GM23338 (cell line): ENCODE results near the gene C2orf72. TPM values are rescaled to one million over a fixed set of nuclear protein-coding genes. Genes with fewer than 3 reads are reported as not detected.

ENCODE experiments used
- ATAC-seq: fragments of 200-7000 bp; cut with Tn5 transposase; 3 replicates; pipeline ENCODE4 v1.9.1; 2020
- DNase-seq: peaks from one replicate; pipeline ENCODE4 v3.0.0-alpha.2; 2015; ENCODE audit warnings: low spot score
- H2AFZ ChIP-seq: fragments of 200-600 bp; sonication (generic); 2 replicates; pipeline ENCODE4 v1.8.0; 2016; ENCODE audit warnings: antibody characterized with exemption, mild to moderate bottlenecking, moderate library complexity
- H3F3A ChIP-seq: fragments of 200-600 bp; sonication (generic); replicated peaks from 2 replicates; pipeline ENCODE4 v1.8.0; 2017; ENCODE audit warnings: antibody characterized with exemption, mixed run types, low read depth
- H3K27ac ChIP-seq: fragments of 200-600 bp; sonication (generic); 2 replicates; pipeline ENCODE4 v1.6.1; 2016; ENCODE audit warnings: low read depth
- H3K27me3 ChIP-seq: fragments of 200-600 bp; sonication (generic); 2 replicates; pipeline ENCODE4 v1.8.0; 2016; ENCODE audit warnings: mild to moderate bottlenecking, mixed run types, moderate library complexity; ENCODE audit not compliant: insufficient read depth
- H3K36me3 ChIP-seq: fragments of 200-600 bp; sonication (generic); 2 replicates; pipeline ENCODE4 v1.8.0; 2016; ENCODE audit warnings: mild to moderate bottlenecking; ENCODE audit not compliant: insufficient read depth
- H3K4me1 ChIP-seq: fragments of 200-600 bp; sonication (generic); 2 replicates; pipeline ENCODE4 v1.8.0; 2016; ENCODE audit warnings: mild to moderate bottlenecking, moderate library complexity; ENCODE audit not compliant: insufficient read depth
- H3K4me2 ChIP-seq: fragments of 200-600 bp; sonication (generic); 2 replicates; pipeline ENCODE4 v1.7.1; 2017; ENCODE audit warnings: mixed run types
- H3K4me3 ChIP-seq: fragments of 200-600 bp; sonication (generic); 2 replicates; pipeline ENCODE4 v1.6.1; 2016; ENCODE audit warnings: mixed run types
- H3K79me2 ChIP-seq: fragments of 200-600 bp; sonication (generic); replicated peaks from 2 replicates; pipeline ENCODE4 v1.8.0; 2017; ENCODE audit warnings: mild to moderate bottlenecking; ENCODE audit not compliant: insufficient read depth
- H3K9me2 ChIP-seq: fragments of 200-600 bp; sonication (generic); 2 replicates; pipeline ENCODE4 v1.8.0; 2017; ENCODE audit not compliant: insufficient read depth
- H4K20me1 ChIP-seq: fragments of 200-600 bp; sonication (generic); replicated peaks from 2 replicates; pipeline ENCODE4 v1.8.0; 2017; ENCODE audit warnings: mild to moderate bottlenecking; ENCODE audit not compliant: insufficient read depth
- H3K27ac Mint-ChIP-seq: 2 replicates; pipeline ENCODE4 v1.8.0; 2020; ENCODE audit warnings: inconsistent platforms, mild to moderate bottlenecking, moderate library complexity, mixed read lengths
- H3K27me3 Mint-ChIP-seq: 3 replicates; pipeline ENCODE4 v1.8.0; 2022; ENCODE audit warnings: low read depth, mild to moderate bottlenecking, moderate library complexity, mixed read lengths, inconsistent platforms; ENCODE audit not compliant: insufficient read depth, poor library complexity
- H3K36me3 Mint-ChIP-seq: 3 replicates; pipeline ENCODE4 v1.8.0; 2021; ENCODE audit warnings: low read depth, mild to moderate bottlenecking, inconsistent platforms, moderate library complexity, mixed read lengths
- H3K4me1 Mint-ChIP-seq: 3 replicates; pipeline ENCODE4 v1.8.0; 2020; ENCODE audit warnings: mild to moderate bottlenecking, inconsistent platforms, mixed read lengths
- H3K4me3 Mint-ChIP-seq: 3 replicates; pipeline ENCODE4 v1.8.0; 2021; ENCODE audit warnings: moderate library complexity, mild to moderate bottlenecking, inconsistent platforms, mixed read lengths
- H3K9me3 Mint-ChIP-seq: 3 replicates; pipeline ENCODE4 v1.8.0; 2020; ENCODE audit warnings: moderate library complexity, mild to moderate bottlenecking, inconsistent platforms, mixed read lengths
- CREB1 ChIP-seq: fragments of 250-450 bp; sonication (Bioruptor Pico); IDR thresholded peaks from 2 replicates; pipeline ENCODE4 v1.5.0; 2020; ENCODE audit warnings: low read depth, mild to moderate bottlenecking, moderate library complexity
- EZH2 ChIP-seq: fragments of 200-600 bp; sonication (generic); IDR thresholded peaks from one replicate; pipeline ENCODE4 v1.8.0; 2017; ENCODE audit warnings: antibody characterized with exemption, mild to moderate bottlenecking, low read depth; ENCODE audit not compliant: unreplicated experiment
- EZH2phosphoT487 ChIP-seq: fragments of 200-600 bp; sonication (generic); IDR thresholded peaks from one replicate; pipeline ENCODE4 v1.8.1; 2018; ENCODE audit warnings: antibody characterized with exemption; ENCODE audit not compliant: unreplicated experiment
- JUNB ChIP-seq: IDR thresholded peaks from one replicate; pipeline ENCODE4 v1.6.1; 2016; ENCODE audit warnings: antibody characterized with exemption; ENCODE audit not compliant: unreplicated experiment
- NANOG ChIP-seq: IDR thresholded peaks from 2 replicates; pipeline ENCODE4 v1.6.1; 2016; ENCODE audit warnings: antibody characterized with exemption, borderline replicate concordance
- POLR2AphosphoS5 ChIP-seq: IDR thresholded peaks from 2 replicates; pipeline ENCODE4 v1.6.1; 2016; ENCODE audit warnings: antibody characterized with exemption, low read depth
- STAT1 ChIP-seq: IDR thresholded peaks from one replicate; pipeline ENCODE4 v1.6.1; 2016; ENCODE audit warnings: antibody characterized with exemption; ENCODE audit not compliant: unreplicated experiment
- ZNF114 ChIP-seq: fragments of 250-450 bp; sonication (Bioruptor Pico); IDR thresholded peaks from 2 replicates; pipeline ENCODE4 v1.5.0; 2020; ENCODE audit warnings: mild to moderate bottlenecking, moderate library complexity
- ZNF331 ChIP-seq: fragments of 250-450 bp; sonication (Bioruptor Pico); IDR thresholded peaks from 2 replicates; pipeline ENCODE4 v1.5.0; 2020; ENCODE audit warnings: low read depth, mild to moderate bottlenecking, moderate library complexity
- polyA plus RNA-seq: library from polyadenylated mRNA; unstranded; fragments of >200 nt; fragmentation: Nextera tagmentation; extraction: Ambion mirVana; gene quantifications from 2 replicates; pipeline ENCODE4 v1.2.1, GENCODE V29; 2016
- total RNA-seq: library from RNA; depleted of rRNA; stranded (reverse); fragments of >200 nt; shearing (Covaris generic); gene quantifications from 2 replicates; pipeline ENCODE4 v1.2.3, GENCODE V29; 2014
- TF ChIP-seq, protein P1 (sequence below), 2 experiments: fragments of 200-600 bp in 1 of 2; sonication (generic) in 1 of 2; conservative IDR thresholded peaks; 2 replicates each; pipeline versions ENCODE4 v1.5.1 to v1.6.1; 2016 to 2017; ENCODE audit warnings: antibody characterized with exemption in 2 of 2, low read depth in 2 of 2, mild to moderate bottlenecking in 2 of 2, moderate library complexity in 1 of 2
- TF ChIP-seq, protein P2 (sequence below): fragments of 250-450 bp; sonication (Bioruptor Pico); IDR thresholded peaks from 2 replicates; pipeline ENCODE4 v1.5.0; 2020; ENCODE audit warnings: mild to moderate bottlenecking, moderate library complexity
- TF ChIP-seq, protein P3 (sequence below): IDR thresholded peaks from one replicate; pipeline ENCODE4 v1.6.1; 2018; ENCODE audit warnings: antibody characterized with exemption; ENCODE audit not compliant: unreplicated experiment

C2orf72 gene
- total and polyA plus RNA-seq, 2 experiments from 2014 or later: 0.37 to 1.4 TPM

DNA sequence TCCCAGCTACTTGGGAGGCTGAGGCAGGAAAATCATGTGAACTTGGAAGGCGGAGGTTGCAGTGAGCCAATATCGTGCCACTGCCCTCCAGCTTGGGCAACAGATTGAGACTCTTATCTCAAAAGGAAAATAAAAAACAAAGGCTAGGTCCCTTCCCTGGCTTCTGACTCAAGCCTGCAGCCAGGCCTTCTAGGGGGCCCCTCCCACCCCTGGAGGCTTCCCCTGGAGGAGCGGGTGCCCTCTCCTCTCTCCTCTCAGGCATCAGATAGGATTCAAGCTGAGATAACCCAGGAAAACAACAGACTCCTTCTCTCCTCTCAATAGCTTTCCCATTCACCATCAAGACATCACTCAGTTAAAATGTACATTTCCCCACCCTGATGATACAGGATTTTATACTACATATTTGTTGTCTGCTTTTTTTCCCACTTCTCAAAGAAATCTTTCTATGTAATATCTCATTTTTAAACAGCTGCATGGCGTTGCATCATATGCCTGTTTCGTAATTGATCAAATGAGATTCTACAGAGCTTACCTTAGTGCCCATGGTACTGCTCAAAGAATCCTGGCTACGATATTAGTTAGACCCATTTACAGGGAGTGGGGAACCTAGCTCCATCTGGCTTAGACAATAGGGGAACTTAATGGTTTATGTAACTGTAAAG is 20.6 kb upstream of the C2orf72 start:
- H3K79me2 ChIP-seq: no peaks in the 10 kb centered on the region
- H4K20me1 ChIP-seq: no peaks in the 10 kb centered on the region
- H3K36me3 ChIP-seq: no peaks in the 10 kb centered on the region
- ATAC-seq (no peak), DNase-seq (no peak)
- no peak overlapping the region for H3K4me3 ChIP-seq
- TF ChIP-seq, protein P1, sequence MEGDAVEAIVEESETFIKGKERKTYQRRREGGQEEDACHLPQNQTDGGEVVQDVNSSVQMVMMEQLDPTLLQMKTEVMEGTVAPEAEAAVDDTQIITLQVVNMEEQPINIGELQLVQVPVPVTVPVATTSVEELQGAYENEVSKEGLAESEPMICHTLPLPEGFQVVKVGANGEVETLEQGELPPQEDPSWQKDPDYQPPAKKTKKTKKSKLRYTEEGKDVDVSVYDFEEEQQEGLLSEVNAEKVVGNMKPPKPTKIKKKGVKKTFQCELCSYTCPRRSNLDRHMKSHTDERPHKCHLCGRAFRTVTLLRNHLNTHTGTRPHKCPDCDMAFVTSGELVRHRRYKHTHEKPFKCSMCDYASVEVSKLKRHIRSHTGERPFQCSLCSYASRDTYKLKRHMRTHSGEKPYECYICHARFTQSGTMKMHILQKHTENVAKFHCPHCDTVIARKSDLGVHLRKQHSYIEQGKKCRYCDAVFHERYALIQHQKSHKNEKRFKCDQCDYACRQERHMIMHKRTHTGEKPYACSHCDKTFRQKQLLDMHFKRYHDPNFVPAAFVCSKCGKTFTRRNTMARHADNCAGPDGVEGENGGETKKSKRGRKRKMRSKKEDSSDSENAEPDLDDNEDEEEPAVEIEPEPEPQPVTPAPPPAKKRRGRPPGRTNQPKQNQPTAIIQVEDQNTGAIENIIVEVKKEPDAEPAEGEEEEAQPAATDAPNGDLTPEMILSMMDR (conservative IDR thresholded peaks at IDR 0.05; ENCODE audit: low read depth in 2 of 2): no peak
- TF ChIP-seq POLR2AphosphoS5: no peak
- no peak for TF ChIP-seq JUNB
- TF ChIP-seq NANOG: no peak
- no peak for TF ChIP-seq EZH2
- TF ChIP-seq, protein P2, sequence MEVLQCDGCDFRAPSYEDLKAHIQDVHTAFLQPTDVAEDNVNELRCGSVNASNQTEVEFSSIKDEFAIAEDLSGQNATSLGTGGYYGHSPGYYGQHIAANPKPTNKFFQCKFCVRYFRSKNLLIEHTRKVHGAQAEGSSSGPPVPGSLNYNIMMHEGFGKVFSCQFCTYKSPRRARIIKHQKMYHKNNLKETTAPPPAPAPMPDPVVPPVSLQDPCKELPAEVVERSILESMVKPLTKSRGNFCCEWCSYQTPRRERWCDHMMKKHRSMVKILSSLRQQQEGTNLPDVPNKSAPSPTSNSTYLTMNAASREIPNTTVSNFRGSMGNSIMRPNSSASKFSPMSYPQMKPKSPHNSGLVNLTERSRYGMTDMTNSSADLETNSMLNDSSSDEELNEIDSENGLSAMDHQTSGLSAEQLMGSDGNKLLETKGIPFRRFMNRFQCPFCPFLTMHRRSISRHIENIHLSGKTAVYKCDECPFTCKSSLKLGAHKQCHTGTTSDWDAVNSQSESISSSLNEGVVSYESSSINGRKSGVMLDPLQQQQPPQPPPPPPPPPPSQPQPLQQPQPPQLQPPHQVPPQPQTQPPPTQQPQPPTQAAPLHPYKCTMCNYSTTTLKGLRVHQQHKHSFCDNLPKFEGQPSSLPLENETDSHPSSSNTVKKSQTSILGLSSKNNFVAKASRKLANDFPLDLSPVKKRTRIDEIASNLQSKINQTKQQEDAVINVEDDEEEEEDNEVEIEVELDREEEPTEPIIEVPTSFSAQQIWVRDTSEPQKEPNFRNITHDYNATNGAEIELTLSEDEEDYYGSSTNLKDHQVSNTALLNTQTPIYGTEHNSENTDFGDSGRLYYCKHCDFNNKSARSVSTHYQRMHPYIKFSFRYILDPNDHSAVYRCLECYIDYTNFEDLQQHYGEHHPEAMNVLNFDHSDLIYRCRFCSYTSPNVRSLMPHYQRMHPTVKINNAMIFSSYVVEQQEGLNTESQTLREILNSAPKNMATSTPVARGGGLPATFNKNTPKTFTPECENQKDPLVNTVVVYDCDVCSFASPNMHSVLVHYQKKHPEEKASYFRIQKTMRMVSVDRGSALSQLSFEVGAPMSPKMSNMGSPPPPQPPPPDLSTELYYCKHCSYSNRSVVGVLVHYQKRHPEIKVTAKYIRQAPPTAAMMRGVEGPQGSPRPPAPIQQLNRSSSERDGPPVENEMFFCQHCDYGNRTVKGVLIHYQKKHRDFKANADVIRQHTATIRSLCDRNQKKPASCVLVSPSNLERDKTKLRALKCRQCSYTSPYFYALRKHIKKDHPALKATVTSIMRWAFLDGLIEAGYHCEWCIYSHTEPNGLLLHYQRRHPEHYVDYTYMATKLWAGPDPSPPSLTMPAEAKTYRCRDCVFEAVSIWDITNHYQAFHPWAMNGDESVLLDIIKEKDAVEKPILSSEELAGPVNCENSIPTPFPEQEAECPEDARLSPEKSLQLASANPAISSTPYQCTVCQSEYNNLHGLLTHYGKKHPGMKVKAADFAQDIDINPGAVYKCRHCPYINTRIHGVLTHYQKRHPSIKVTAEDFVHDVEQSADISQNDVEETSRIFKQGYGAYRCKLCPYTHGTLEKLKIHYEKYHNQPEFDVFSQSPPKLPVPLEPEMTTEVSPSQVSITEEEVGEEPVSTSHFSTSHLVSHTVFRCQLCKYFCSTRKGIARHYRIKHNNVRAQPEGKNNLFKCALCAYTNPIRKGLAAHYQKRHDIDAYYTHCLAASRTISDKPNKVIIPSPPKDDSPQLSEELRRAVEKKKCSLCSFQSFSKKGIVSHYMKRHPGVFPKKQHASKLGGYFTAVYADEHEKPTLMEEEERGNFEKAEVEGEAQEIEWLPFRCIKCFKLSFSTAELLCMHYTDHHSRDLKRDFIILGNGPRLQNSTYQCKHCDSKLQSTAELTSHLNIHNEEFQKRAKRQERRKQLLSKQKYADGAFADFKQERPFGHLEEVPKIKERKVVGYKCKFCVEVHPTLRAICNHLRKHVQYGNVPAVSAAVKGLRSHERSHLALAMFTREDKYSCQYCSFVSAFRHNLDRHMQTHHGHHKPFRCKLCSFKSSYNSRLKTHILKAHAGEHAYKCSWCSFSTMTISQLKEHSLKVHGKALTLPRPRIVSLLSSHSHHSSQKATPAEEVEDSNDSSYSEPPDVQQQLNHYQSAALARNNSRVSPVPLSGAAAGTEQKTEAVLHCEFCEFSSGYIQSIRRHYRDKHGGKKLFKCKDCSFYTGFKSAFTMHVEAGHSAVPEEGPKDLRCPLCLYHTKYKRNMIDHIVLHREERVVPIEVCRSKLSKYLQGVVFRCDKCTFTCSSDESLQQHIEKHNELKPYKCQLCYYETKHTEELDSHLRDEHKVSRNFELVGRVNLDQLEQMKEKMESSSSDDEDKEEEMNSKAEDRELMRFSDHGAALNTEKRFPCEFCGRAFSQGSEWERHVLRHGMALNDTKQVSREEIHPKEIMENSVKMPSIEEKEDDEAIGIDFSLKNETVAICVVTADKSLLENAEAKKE (CRISPR knock-in tag): no peak
- TF ChIP-seq CREB1 (CRISPR knock-in tag): no peak
- TF ChIP-seq STAT1: no peak
- no peak for TF ChIP-seq ZNF114 (CRISPR knock-in tag)
- TF ChIP-seq, protein P3, sequence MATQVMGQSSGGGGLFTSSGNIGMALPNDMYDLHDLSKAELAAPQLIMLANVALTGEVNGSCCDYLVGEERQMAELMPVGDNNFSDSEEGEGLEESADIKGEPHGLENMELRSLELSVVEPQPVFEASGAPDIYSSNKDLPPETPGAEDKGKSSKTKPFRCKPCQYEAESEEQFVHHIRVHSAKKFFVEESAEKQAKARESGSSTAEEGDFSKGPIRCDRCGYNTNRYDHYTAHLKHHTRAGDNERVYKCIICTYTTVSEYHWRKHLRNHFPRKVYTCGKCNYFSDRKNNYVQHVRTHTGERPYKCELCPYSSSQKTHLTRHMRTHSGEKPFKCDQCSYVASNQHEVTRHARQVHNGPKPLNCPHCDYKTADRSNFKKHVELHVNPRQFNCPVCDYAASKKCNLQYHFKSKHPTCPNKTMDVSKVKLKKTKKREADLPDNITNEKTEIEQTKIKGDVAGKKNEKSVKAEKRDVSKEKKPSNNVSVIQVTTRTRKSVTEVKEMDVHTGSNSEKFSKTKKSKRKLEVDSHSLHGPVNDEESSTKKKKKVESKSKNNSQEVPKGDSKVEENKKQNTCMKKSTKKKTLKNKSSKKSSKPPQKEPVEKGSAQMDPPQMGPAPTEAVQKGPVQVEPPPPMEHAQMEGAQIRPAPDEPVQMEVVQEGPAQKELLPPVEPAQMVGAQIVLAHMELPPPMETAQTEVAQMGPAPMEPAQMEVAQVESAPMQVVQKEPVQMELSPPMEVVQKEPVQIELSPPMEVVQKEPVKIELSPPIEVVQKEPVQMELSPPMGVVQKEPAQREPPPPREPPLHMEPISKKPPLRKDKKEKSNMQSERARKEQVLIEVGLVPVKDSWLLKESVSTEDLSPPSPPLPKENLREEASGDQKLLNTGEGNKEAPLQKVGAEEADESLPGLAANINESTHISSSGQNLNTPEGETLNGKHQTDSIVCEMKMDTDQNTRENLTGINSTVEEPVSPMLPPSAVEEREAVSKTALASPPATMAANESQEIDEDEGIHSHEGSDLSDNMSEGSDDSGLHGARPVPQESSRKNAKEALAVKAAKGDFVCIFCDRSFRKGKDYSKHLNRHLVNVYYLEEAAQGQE: no peak
- TF ChIP-seq EZH2phosphoT487: no peak
- TF ChIP-seq ZNF331: no peak
- Mint-ChIP-seq H3K36me3 (no peaks in the 10 kb centered on the region; the same call in 2 of the 3 replicates), H3K4me3 (no peak overlapping the region), H3K27ac (no peak overlapping the region), H3K4me1 (peaks cover 20% of the 10 kb centered on the region), H3K9me3 (peaks cover 9% of the 10 kb centered on the region; the same call in 2 of the 3 replicates), H3K27me3 (peaks cover 5% of the 10 kb centered on the region)
- no peaks in the 10 kb centered on the region; the same call in 1 of the 2 replicates for H3K4me1 ChIP-seq
- H3F3A ChIP-seq: no peaks in the 10 kb centered on the region
- H3K27me3 ChIP-seq: no peaks in the 10 kb centered on the region
- no peaks in the 10 kb centered on the region for H3K9me2 ChIP-seq
- H3K27ac ChIP-seq: no peak overlapping the region
- no peak overlapping the region for H3K4me2 ChIP-seq
- H2AFZ ChIP-seq: no peak overlapping the region
